Loucy (cell line): ENCODE data around the gene PGM3.

ENCODE experiments used
- H2AFZ ChIP-seq: fragments of 200-600 bp; sonication (generic); 2 replicates; pipeline ENCODE4 v1.6.0; 2016; ENCODE audit warnings: antibody characterized with exemption, mild to moderate bottlenecking, low read length, moderate library complexity
- H3F3A ChIP-seq: fragments of 200-600 bp; 2 replicates; pipeline ENCODE4 v1.6.0; 2016; ENCODE audit warnings: antibody characterized with exemption, low read depth, mild to moderate bottlenecking
- H3K27me3 ChIP-seq: fragments of 200-600 bp; sonication (generic); 2 replicates; pipeline ENCODE4 v1.6.1; 2014; ENCODE audit warnings: low read length, mild to moderate bottlenecking; ENCODE audit not compliant: insufficient read depth, poor library complexity, severe bottlenecking
- H3K36me3 ChIP-seq: fragments of 200-600 bp; sonication (generic); 2 replicates; pipeline ENCODE4 v1.6.1; 2016; ENCODE audit warnings: low read length; ENCODE audit not compliant: insufficient read depth
- H3K4me1 ChIP-seq: fragments of 200-600 bp; sonication (generic); 2 replicates; pipeline ENCODE4 v1.5.1; 2014; ENCODE audit warnings: low read length, mild to moderate bottlenecking; ENCODE audit not compliant: insufficient read depth, poor library complexity, severe bottlenecking
- H3K4me2 ChIP-seq: fragments of 200-600 bp; sonication (generic); 2 replicates; pipeline ENCODE4 v1.6.0; 2014; ENCODE audit warnings: antibody characterized with exemption, low read length, low read depth, mild to moderate bottlenecking; ENCODE audit not compliant: poor library complexity, severe bottlenecking
- H3K4me3 ChIP-seq: fragments of 200-600 bp; sonication (generic); 2 replicates; pipeline ENCODE4 v1.5.1; 2014; ENCODE audit warnings: low read length, mild to moderate bottlenecking, mixed read lengths; ENCODE audit not compliant: poor library complexity, severe bottlenecking
- H3K79me2 ChIP-seq: fragments of 200-600 bp; sonication (generic); 2 replicates; pipeline ENCODE4 v1.6.1; 2014; ENCODE audit warnings: low read length; ENCODE audit not compliant: insufficient read depth
- H3K9ac ChIP-seq: fragments of 200-600 bp; sonication (generic); 2 replicates; pipeline ENCODE4 v1.6.0; 2014; ENCODE audit warnings: mild to moderate bottlenecking, low read depth, low read length, moderate library complexity; ENCODE audit not compliant: poor library complexity, severe bottlenecking
- H3K9me2 ChIP-seq: fragments of 200-600 bp; sonication (generic); replicated peaks from 2 replicates; pipeline ENCODE4 v1.6.1; 2016; ENCODE audit warnings: low read depth, low read length, mixed read lengths
- H3K9me3 ChIP-seq: fragments of 200-600 bp; sonication (generic); 2 replicates; pipeline ENCODE4 v1.6.1; 2014; ENCODE audit warnings: mild to moderate bottlenecking, antibody characterized with exemption, low read length, low read depth; ENCODE audit not compliant: insufficient read depth
- H4K20me1 ChIP-seq: fragments of 200-600 bp; sonication (generic); 2 replicates; pipeline ENCODE4 v1.6.0; 2014; ENCODE audit warnings: antibody characterized with exemption, low read length, mild to moderate bottlenecking; ENCODE audit not compliant: insufficient read depth, poor library complexity, severe bottlenecking
- EZH2phosphoT487 ChIP-seq: fragments of 200-600 bp; IDR thresholded peaks from 2 replicates; pipeline ENCODE4 v1.6.1; 2018; ENCODE audit warnings: antibody characterized with exemption, mild to moderate bottlenecking, moderate library complexity, borderline replicate concordance
- TF ChIP-seq, protein P1 (sequence below): fragments of 200-600 bp; sonication (generic); conservative IDR thresholded peaks from 2 replicates; pipeline ENCODE4 v1.5.1; 2014; ENCODE audit warnings: mild to moderate bottlenecking, antibody characterized with exemption, low read length

PGM3 gene

DNA sequence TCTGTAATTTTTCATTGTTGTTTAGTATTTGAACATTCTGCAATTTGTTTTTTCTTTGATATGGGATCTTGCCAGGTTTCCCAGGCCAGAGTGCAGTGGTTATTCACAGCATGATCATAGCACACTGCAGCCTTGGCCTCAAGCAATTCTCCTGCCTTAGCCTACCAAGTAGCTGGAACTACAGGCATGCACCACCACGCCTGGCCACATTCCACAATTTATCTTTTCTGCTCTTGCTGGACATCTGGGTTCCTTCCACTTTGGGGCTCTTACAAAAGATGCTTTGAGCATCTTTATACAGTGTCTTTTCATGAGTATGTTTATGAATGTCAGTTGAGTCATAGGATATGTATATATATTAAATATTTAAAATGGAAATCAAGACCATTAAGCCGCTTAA is 42.0 kb downstream of the PGM3 start:
- no peaks in the 10 kb centered on the region for H3K4me1 ChIP-seq
- no peaks in the 10 kb centered on the region for H3K79me2 ChIP-seq
- no peak overlapping the region for H3K4me2 ChIP-seq
- H3F3A ChIP-seq: no peaks in the 10 kb centered on the region
- no peak overlapping the region for H3K4me3 ChIP-seq
- no peaks in the 10 kb centered on the region for H4K20me1 ChIP-seq
- H3K36me3 ChIP-seq: peaks cover 19% of the 10 kb centered on the region; the same call in 1 of the 2 replicates
- no peaks in the 10 kb centered on the region for H3K9me3 ChIP-seq
- no peak overlapping the region for H2AFZ ChIP-seq
- H3K9me2 ChIP-seq: no peaks in the 10 kb centered on the region
- TF ChIP-seq EZH2phosphoT487: no peak
- TF ChIP-seq, protein P1, sequence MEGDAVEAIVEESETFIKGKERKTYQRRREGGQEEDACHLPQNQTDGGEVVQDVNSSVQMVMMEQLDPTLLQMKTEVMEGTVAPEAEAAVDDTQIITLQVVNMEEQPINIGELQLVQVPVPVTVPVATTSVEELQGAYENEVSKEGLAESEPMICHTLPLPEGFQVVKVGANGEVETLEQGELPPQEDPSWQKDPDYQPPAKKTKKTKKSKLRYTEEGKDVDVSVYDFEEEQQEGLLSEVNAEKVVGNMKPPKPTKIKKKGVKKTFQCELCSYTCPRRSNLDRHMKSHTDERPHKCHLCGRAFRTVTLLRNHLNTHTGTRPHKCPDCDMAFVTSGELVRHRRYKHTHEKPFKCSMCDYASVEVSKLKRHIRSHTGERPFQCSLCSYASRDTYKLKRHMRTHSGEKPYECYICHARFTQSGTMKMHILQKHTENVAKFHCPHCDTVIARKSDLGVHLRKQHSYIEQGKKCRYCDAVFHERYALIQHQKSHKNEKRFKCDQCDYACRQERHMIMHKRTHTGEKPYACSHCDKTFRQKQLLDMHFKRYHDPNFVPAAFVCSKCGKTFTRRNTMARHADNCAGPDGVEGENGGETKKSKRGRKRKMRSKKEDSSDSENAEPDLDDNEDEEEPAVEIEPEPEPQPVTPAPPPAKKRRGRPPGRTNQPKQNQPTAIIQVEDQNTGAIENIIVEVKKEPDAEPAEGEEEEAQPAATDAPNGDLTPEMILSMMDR: no peak
- no peaks in the 10 kb centered on the region for H3K27me3 ChIP-seq
- H3K9ac ChIP-seq: no peak overlapping the region

DNA sequence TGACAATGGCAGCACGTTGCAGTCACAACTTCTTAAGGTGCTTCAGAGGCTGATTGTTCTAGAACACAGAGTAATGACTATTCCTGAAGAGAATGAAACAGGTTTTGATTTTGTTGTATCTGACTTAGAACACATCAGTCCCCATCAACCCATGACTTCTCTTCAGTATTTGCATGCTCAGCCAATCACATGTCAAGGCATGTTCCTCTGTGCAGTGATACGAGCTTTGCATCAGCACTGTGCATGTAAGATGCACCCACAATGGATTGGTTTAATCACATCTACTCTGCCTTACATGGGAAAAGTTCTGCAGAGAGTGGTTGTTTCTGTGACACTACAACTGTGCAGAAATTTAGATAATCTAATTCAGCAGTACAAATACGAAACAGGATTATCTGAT is 54.3 kb downstream of the PGM3 start:
- Histone ChIP-seq H3F3A (no peaks in the 10 kb centered on the region), H3K4me2 (no peak overlapping the region), H3K9me3 (no peaks in the 10 kb centered on the region), H3K4me3 (no peak overlapping the region), H3K9ac (no peak overlapping the region), H2AFZ (no peak overlapping the region), H3K27me3 (no peaks in the 10 kb centered on the region), H4K20me1 (no peaks in the 10 kb centered on the region), H3K4me1 (no peaks in the 10 kb centered on the region), H3K36me3 (0 out of 2 replicates have a peak, but pooled peaks cover 5% of the 10 kb centered on the region), H3K9me2 (no peaks in the 10 kb centered on the region), H3K79me2 (no peaks in the 10 kb centered on the region)
- TF ChIP-seq, protein P1: no peak
- TF ChIP-seq EZH2phosphoT487: no peak

DNA sequence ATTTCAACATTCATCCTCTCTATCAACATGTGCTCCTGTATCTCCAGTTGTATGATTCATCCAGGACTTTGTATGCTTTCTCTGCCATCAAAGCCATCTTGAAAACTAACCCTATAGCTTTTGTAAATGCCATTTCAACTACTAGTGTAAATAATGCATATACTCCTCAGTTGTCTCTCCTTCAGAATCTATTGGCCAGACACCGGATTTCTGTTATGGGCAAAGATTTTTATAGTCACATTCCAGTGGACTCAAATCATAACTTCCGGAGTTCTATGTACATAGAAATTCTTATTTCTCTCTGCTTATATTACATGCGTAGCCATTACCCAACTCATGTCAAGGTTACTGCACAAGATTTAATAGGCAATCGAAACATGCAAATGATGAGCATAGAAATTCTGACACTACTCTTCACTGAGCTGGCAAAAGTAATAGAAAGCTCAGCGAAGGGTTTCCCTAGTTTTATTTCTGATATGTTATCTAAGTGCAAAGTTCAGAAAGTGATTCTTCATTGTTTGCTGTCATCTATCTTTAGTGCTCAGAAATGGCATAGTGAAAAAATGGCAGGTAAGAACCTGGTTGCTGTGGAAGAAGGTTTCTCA is 54.8 kb downstream of the PGM3 start:
- Histone ChIP-seq H3K36me3 (0 out of 2 replicates have a peak, but pooled peaks cover 5% of the 10 kb centered on the region), H3K9me3 (no peaks in the 10 kb centered on the region), H3F3A (no peaks in the 10 kb centered on the region), H3K79me2 (no peaks in the 10 kb centered on the region), H3K4me2 (no peak overlapping the region), H2AFZ (no peak overlapping the region), H3K27me3 (no peaks in the 10 kb centered on the region), H3K4me1 (no peaks in the 10 kb centered on the region), H3K4me3 (no peak overlapping the region), H3K9ac (no peak overlapping the region), H3K9me2 (no peaks in the 10 kb centered on the region), H4K20me1 (no peaks in the 10 kb centered on the region)
- TF ChIP-seq, protein P1: no peak
- no peak for TF ChIP-seq EZH2phosphoT487
